HepG2 (cell line): ENCODE data around the gene MPLKIP. TPM values are rescaled to one million over a fixed set of nuclear protein-coding genes. Genes with fewer than 3 reads are reported as not detected.

Experiments used
- ARNT2 ChIP-seq: sonication (generic); formaldehyde crosslinking; IDR thresholded peaks from 2 replicates; pipeline ENCODE4 v1.8.0; 2022; ENCODE audit warnings: mild to moderate bottlenecking, low read depth, missing genetic modification reagents, moderate library complexity
- FOXK1 ChIP-seq: sonication (generic); formaldehyde crosslinking; IDR thresholded peaks from 2 replicates; pipeline ENCODE4 v1.4.0; 2020; ENCODE audit warnings: low read depth, missing genetic modification reagents, borderline replicate concordance
- MEIS2 ChIP-seq: sonication (generic); formaldehyde crosslinking; IDR thresholded peaks from 2 replicates; pipeline ENCODE4 v1.9.0; 2021; ENCODE audit warnings: mild to moderate bottlenecking, missing genetic modification reagents
- MTA1 ChIP-seq: sonication (generic); formaldehyde crosslinking; IDR thresholded peaks from 2 replicates; pipeline ENCODE4 v1.4.0; 2020; ENCODE audit warnings: missing genetic modification reagents, mild to moderate bottlenecking, borderline replicate concordance
- NFE2L1 ChIP-seq: sonication (generic); formaldehyde crosslinking; IDR thresholded peaks from 2 replicates; pipeline ENCODE4 v1.4.0; 2020; ENCODE audit warnings: missing genetic modification reagents, mild to moderate bottlenecking, borderline replicate concordance
- NFE2L2 ChIP-seq: fragments of 150-350 bp; IDR thresholded peaks from 2 replicates; pipeline ENCODE4 v1.6.1; 2014; ENCODE audit warnings: low read length
- SP1 ChIP-seq, 2 experiments: fragments of 450-650 bp in 1 of 2; sonication (generic) in 1 of 2; formaldehyde crosslinking in 1 of 2; IDR thresholded peaks; 2 replicates each; pipeline versions ENCODE4 v1.4.0 to v1.6.1; 2016 to 2020; ENCODE audit warnings: missing genetic modification reagents in 1 of 2
- ZNF329 ChIP-seq: sonication (generic); formaldehyde crosslinking; IDR thresholded peaks from 2 replicates; pipeline ENCODE4 v1.9.0; 2021; ENCODE audit warnings: low read depth, mild to moderate bottlenecking, missing genetic modification reagents
- polyA plus RNA-seq, 8 experiments: library from polyadenylated mRNA; depleted of rRNA in 3 of 8; stranded (reverse) in 7 of 8; unstranded in 1 of 8; fragments of >200 nt; fragmentation: Illumina TruSeq in 4 of 8; extraction: Trizol in 4 of 8; gene quantifications; 2 replicates each; pipeline versions ENCODE4 v1.2.1 to v1.2.3, GENCODE V29; 2011 to 2016; ENCODE audit warnings: low read depth in 4 of 8, missing spikeins in 1 of 8, mixed read lengths in 1 of 8; ENCODE audit not compliant: insufficient read depth in 1 of 8
- total RNA-seq, 5 experiments: library from RNA; depleted of rRNA; stranded (reverse); fragments of >200 nt; fragmentation: Illumina TruSeq; extraction: Trizol; gene quantifications; 2 replicates each; pipeline ENCODE4 v1.2.3, GENCODE V29; 2016; ENCODE audit warnings: low read depth in 1 of 5
- TF ChIP-seq, protein P1 (sequence below): sonication (generic); formaldehyde crosslinking; IDR thresholded peaks from 2 replicates; pipeline ENCODE4 v1.4.0; 2020; ENCODE audit warnings: low read depth, mild to moderate bottlenecking, missing genetic modification reagents
- TF ChIP-seq, protein P2 (sequence below): sonication (generic); formaldehyde crosslinking; IDR thresholded peaks from 2 replicates; pipeline ENCODE4 v1.4.0; 2020; ENCODE audit warnings: mild to moderate bottlenecking, missing genetic modification reagents
- TF ChIP-seq, protein P3 (sequence below): sonication (generic); formaldehyde crosslinking; IDR thresholded peaks from 2 replicates; pipeline ENCODE4 v1.5.0; 2020; ENCODE audit warnings: missing genetic modification reagents
- TF ChIP-seq, protein P4 (sequence below): sonication (generic); formaldehyde crosslinking; IDR thresholded peaks from 2 replicates; pipeline ENCODE4 v1.4.0; 2020; ENCODE audit warnings: missing genetic modification reagents
- TF ChIP-seq, protein P5 (sequence below): sonication (generic); formaldehyde crosslinking; IDR thresholded peaks from 2 replicates; pipeline ENCODE4 v1.4.0; 2020; ENCODE audit warnings: missing genetic modification reagents
- TF ChIP-seq, protein P6 (sequence below): sonication (generic); formaldehyde crosslinking; IDR thresholded peaks from 2 replicates; pipeline ENCODE4 v1.4.0; 2020; ENCODE audit warnings: missing genetic modification reagents

Gene MPLKIP
- total and polyA plus RNA-seq, 2 of the 13 experiments (the other 11 are each of a cell fraction or from before 2014, with no cell fraction given), result 40.1 to 45.7 TPM

DNA sequence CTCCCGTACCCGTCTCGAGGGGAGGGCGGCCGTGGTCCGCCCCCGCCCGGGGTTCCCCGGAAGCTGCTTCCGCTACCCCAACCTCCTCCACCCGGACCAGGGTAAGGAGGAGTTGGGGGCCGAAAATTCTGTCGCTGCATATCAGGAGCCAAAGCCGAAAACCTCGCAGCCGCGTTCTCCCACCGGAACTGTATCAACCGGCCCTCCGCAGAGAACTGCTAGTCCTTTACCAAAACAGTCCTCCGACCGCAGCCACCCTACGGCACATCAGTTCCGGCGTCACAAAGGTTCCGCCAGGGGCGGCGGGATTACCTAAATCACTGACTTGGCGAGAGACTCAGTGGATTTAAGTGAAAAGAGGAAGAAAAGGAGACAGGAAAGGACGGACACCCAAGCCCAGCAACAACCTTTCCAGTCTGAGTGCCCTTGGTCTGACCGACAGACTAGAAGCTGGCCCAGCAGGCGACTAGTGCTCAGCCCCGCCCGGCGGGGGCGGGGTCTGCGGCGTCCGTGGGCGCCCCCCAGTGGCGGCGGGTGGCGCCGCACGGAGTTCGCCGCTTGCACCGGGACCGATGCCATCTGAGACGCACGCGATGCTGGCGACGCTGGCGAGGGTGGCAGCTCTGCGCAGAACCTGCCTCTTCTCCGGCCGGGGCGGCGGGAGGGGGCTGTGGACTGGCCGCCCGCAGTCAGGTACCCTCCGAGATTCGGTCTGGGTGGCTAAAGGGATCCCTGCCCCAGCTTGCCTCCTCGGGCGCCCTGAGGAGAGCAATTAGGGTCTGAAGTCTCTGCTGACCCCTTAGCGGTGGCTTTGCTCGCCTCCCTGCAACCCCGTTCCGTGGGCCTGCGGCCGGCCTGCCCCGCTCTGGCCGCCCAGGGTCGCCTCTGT lies at the start of gene MPLKIP, which contains the start of gene SUGCT (continued):
- TF ChIP-seq, protein P1, sequence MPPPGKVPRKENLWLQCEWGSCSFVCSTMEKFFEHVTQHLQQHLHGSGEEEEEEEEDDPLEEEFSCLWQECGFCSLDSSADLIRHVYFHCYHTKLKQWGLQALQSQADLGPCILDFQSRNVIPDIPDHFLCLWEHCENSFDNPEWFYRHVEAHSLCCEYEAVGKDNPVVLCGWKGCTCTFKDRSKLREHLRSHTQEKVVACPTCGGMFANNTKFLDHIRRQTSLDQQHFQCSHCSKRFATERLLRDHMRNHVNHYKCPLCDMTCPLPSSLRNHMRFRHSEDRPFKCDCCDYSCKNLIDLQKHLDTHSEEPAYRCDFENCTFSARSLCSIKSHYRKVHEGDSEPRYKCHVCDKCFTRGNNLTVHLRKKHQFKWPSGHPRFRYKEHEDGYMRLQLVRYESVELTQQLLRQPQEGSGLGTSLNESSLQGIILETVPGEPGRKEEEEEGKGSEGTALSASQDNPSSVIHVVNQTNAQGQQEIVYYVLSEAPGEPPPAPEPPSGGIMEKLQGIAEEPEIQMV (CRISPR knock-in tag), result peak; percentile 76
- TF ChIP-seq ZNF329 (CRISPR knock-in tag) (peak; percentile 89), MEIS2 (0 out of 2 replicates have a peak, but pooled peaks have one; percentile 12), ARNT2 (CRISPR knock-in tag) (peak; percentile 77), FOXK1 (peak; percentile 70; the same call in 1 of the 2 replicates), SP1 (IDR thresholded peaks at IDR 0.05) (no peak), SP1 (CRISPR knock-in tag; IDR thresholded peaks at IDR 0.05) (peak; percentile 93), NFE2L2 (no peak; the same call in 1 of the 2 replicates), NFE2L1 (CRISPR knock-in tag) (no peak; the same call in 1 of the 2 replicates), MTA1 (CRISPR knock-in tag) (peak; percentile 31; the same call in 1 of the 2 replicates)
- TF ChIP-seq, protein P2, sequence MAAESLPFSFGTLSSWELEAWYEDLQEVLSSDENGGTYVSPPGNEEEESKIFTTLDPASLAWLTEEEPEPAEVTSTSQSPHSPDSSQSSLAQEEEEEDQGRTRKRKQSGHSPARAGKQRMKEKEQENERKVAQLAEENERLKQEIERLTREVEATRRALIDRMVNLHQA (CRISPR knock-in tag), result no peak
- TF ChIP-seq, protein P3, sequence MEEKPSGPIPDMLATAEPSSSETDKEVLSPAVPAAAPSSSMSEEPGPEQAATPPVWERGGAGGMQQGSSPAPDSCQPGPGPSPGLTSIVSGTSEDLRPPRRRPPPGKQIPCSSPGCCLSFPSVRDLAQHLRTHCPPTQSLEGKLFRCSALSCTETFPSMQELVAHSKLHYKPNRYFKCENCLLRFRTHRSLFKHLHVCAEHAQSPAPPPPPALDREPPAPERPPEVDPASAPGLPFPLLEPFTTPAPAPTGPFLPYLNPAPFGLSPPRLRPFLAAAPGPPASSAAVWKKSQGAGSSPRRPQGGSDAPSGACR, result peak; percentile 80; the same call in 1 of the 2 replicates
- TF ChIP-seq, protein P4, sequence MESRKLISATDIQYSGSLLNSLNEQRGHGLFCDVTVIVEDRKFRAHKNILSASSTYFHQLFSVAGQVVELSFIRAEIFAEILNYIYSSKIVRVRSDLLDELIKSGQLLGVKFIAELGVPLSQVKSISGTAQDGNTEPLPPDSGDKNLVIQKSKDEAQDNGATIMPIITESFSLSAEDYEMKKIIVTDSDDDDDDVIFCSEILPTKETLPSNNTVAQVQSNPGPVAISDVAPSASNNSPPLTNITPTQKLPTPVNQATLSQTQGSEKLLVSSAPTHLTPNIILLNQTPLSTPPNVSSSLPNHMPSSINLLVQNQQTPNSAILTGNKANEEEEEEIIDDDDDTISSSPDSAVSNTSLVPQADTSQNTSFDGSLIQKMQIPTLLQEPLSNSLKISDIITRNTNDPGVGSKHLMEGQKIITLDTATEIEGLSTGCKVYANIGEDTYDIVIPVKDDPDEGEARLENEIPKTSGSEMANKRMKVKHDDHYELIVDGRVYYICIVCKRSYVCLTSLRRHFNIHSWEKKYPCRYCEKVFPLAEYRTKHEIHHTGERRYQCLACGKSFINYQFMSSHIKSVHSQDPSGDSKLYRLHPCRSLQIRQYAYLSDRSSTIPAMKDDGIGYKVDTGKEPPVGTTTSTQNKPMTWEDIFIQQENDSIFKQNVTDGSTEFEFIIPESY (CRISPR knock-in tag), result peak; percentile 3
- TF ChIP-seq, protein P5, sequence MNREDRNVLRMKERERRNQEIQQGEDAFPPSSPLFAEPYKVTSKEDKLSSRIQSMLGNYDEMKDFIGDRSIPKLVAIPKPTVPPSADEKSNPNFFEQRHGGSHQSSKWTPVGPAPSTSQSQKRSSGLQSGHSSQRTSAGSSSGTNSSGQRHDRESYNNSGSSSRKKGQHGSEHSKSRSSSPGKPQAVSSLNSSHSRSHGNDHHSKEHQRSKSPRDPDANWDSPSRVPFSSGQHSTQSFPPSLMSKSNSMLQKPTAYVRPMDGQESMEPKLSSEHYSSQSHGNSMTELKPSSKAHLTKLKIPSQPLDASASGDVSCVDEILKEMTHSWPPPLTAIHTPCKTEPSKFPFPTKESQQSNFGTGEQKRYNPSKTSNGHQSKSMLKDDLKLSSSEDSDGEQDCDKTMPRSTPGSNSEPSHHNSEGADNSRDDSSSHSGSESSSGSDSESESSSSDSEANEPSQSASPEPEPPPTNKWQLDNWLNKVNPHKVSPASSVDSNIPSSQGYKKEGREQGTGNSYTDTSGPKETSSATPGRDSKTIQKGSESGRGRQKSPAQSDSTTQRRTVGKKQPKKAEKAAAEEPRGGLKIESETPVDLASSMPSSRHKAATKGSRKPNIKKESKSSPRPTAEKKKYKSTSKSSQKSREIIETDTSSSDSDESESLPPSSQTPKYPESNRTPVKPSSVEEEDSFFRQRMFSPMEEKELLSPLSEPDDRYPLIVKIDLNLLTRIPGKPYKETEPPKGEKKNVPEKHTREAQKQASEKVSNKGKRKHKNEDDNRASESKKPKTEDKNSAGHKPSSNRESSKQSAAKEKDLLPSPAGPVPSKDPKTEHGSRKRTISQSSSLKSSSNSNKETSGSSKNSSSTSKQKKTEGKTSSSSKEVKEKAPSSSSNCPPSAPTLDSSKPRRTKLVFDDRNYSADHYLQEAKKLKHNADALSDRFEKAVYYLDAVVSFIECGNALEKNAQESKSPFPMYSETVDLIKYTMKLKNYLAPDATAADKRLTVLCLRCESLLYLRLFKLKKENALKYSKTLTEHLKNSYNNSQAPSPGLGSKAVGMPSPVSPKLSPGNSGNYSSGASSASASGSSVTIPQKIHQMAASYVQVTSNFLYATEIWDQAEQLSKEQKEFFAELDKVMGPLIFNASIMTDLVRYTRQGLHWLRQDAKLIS (CRISPR knock-in tag), result no peak; the same call in 1 of the 2 replicates
- TF ChIP-seq, protein P6, sequence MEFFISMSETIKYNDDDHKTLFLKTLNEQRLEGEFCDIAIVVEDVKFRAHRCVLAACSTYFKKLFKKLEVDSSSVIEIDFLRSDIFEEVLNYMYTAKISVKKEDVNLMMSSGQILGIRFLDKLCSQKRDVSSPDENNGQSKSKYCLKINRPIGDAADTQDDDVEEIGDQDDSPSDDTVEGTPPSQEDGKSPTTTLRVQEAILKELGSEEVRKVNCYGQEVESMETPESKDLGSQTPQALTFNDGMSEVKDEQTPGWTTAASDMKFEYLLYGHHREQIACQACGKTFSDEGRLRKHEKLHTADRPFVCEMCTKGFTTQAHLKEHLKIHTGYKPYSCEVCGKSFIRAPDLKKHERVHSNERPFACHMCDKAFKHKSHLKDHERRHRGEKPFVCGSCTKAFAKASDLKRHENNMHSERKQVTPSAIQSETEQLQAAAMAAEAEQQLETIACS (CRISPR knock-in tag), result no peak; the same call in 1 of the 2 replicates
